Gastroesophageal sphincter (tissue), 4 donors: Measurements from ENCODE around the gene TMEM245. TPM values are rescaled to one million over a fixed set of nuclear protein-coding genes. Genes with fewer than 3 reads are reported as not detected.

Experiments used
- ATAC-seq: fragments of 150-250 bp; one replicate; pipeline ENCODE4 v1.9.1; 2016; ENCODE audit warnings: mild to moderate bottlenecking, moderate library complexity
- H3K27ac ChIP-seq, 4 donors: fragments of 200-600 bp; sonication (generic) in 3 of 4; 1 replicate in 3 of 4; 2 replicates in 1 of 4; pipeline ENCODE4 v1.5.1; 2016 to 2019
- H3K27me3 ChIP-seq: fragments of 200-600 bp; sonication (generic); one replicate; pipeline ENCODE4 v1.5.1; 2019
- H3K36me3 ChIP-seq, 2 donors: fragments of 200-600 bp; sonication (generic); one replicate each; pipeline ENCODE4 v1.5.1; 2019; ENCODE audit warnings: control low read depth in 1 of 2
- H3K4me1 ChIP-seq, 3 donors: fragments of 200-600 bp; sonication (generic); 1 replicate in 2 of 3; 2 replicates in 1 of 3; pipeline ENCODE4 v1.5.1; 2016 to 2019; ENCODE audit warnings: control low read depth in 2 of 3
- H3K4me3 ChIP-seq, 2 donors: fragments of 200-600 bp; sonication (generic); one replicate each; pipeline ENCODE4 v1.5.1; 2019; ENCODE audit warnings: mild to moderate bottlenecking in 1 of 2, moderate library complexity in 1 of 2
- H3K9me3 ChIP-seq, 3 donors: fragments of 200-600 bp; sonication (generic); one replicate each; pipeline ENCODE4 v1.5.1; 2017 to 2019; ENCODE audit warnings: control low read depth in 2 of 3
- EP300 ChIP-seq: sonication (generic); formaldehyde crosslinking; IDR thresholded peaks from one replicate; pipeline ENCODE4 v1.6.1; 2017; ENCODE audit warnings: antibody characterized with exemption, mild to moderate bottlenecking
- POLR2A ChIP-seq, 2 donors: fragments of 450-650 bp; IDR thresholded peaks; one replicate each; pipeline ENCODE4 v1.6.1; 2017; ENCODE audit warnings: antibody characterized with exemption in 2 of 2, mild to moderate bottlenecking in 2 of 2, moderate library complexity in 1 of 2
- small RNA-seq, 4 donors: library from RNA; depleted of rRNA; stranded (forward); fragments of <200 nt; gene quantifications; one replicate each; pipeline ENCODE3, GENCODE V24; 2016
- total RNA-seq, 4 donors: library from RNA; depleted of rRNA; stranded (reverse); fragments of >200 nt; gene quantifications; one replicate each; pipeline ENCODE4 v1.1.0, GENCODE V29; 2016

TMEM245 gene
- total RNA-seq, 4 donors from 2014 or later = 130 to 180 (median 142) TPM

GRCh38 chr9:108967916-108968315 lies 151.8 kb downstream of the TMEM245 start:
- ATAC-seq = no peak

More at GRCh38 chr9:108967916-108968315, 151.8 kb downstream of the TMEM245 start:
- H3K4me1 ChIP-seq = peaks cover 0 to 23% (median 9%) of the 10 kb centered on the region in 3 donors
- H3K27me3 ChIP-seq = no peaks in the 10 kb centered on the region
- peaks cover 0 to 13% of the 10 kb centered on the region in 2 donors for H3K36me3 ChIP-seq
- H3K9me3 ChIP-seq = no peaks in the 10 kb centered on the region
- no peak for TF ChIP-seq EP300
- no peak for TF ChIP-seq POLR2A (IDR thresholded peaks at IDR 0.05)
- H3K4me3 ChIP-seq = no peak overlapping the region
- peak overlapping the region in 2 of 4 donors; percentile 14 to 24 for H3K27ac ChIP-seq

Small RNA genes within 50 kb of the gene (small RNA-seq; reads per million reads assigned to genes)
- gene MIR32 = 0 to 0.49 (median 0.09) reads per million in 4 donors
- 0 reads per million in 4 donors for gene RF00019

Other genes with a start within 250 kb of the TMEM245 start
- gene ELP1, start 185.8 kb downstream of the TMEM245 start, total RNA-seq = 10 to 100 TPM; 15.2 to 23.3 (median 18.9) TPM
- gene ABITRAM, start 185.5 kb downstream of the TMEM245 start, total RNA-seq = 10 to 100 TPM in 2 of 4 donors, 1 to 10 TPM in 2; 7.1 to 28.1 (median 9.5) TPM
- 100 to 1,000 TPM in 1 of 4 donors, 10 to 100 TPM in 3; 66.3 to 111 (median 83.1) TPM for gene CTNNAL1, start 106.4 kb downstream of the TMEM245 start, total RNA-seq
- 10 to 100 TPM in 2 of 4 donors, 1 to 10 TPM in 2; 4.6 to 11.5 (median 10.1) TPM for gene FRRS1L, start 47.3 kb upstream of the TMEM245 start, total RNA-seq
- 1 to 10 TPM in 3 of 4 donors, not detected in 1; 1.2 to 1.7 (median 1.4) TPM for gene EPB41L4B, start 201.1 kb upstream of the TMEM245 start, total RNA-seq